HTR-8/SVneo (cell line): ENCODE results near the gene ECE2.
"Not testable (repeated sequence)": the region's sequence is repeated elsewhere in the genome, so short reads cannot be mapped to it uniquely, and the experiment has no call there.

ENCODE experiments used
- DNase-seq: peaks from one replicate; pipeline ENCODE4 v3.0.0; 2011; ENCODE audit warnings: low spot score, mixed read lengths; ENCODE audit not compliant: insufficient read length
- FAIRE-seq: peaks from 2 replicates; lab custom pipeline; 2011; peaks lifted over from hg19 to GRCh38; lab: Jason Lieb, UNC

The ECE2 gene

GRCh38 chr3:184261854-184262763 lies 13.7 kb upstream of the ECE2 start:
- FAIRE-seq = peak; percentile 66
- no peak for DNase-seq

DNA sequence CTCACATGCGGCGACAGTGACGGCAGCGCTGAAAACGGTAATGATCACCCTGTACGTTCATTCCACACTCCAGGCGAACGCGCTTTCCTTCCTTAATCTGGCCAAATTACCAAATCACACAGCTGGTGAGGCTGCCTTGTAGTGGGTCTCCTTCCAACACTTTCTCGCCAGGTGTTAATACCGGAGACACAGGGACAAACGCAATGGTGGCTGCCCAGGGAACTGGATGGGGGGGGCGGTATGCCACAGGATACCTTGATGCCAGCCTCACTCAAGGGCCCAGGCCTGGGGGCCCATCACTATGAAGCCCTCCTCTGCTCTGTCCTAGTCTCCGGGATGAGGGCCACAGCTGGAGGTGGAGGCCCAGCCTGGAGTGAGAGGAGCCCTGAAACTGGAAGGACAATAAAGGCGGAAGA lies 13.1 kb upstream of the ECE2 start:
- FAIRE-seq (no peak), DNase-seq (no peak)

GRCh38 chr3:184267249-184267648 lies 8.6 kb upstream of the ECE2 start:
- not testable (repeated sequence) for DNase-seq

GRCh38 chr3:184272269-184272668 lies 3.6 kb upstream of the ECE2 start:
- DNase-seq = no peak
- FAIRE-seq = no peak

More at GRCh38 chr3:184267249-184267648, 8.6 kb upstream of the ECE2 start:
- FAIRE-seq = not testable (repeated sequence)

- DNase-seq (no peak), FAIRE-seq (no peak)
Observed at GRCh38 chr3:184275381-184275701, 481 bp upstream of the ECE2 start.

DNA sequence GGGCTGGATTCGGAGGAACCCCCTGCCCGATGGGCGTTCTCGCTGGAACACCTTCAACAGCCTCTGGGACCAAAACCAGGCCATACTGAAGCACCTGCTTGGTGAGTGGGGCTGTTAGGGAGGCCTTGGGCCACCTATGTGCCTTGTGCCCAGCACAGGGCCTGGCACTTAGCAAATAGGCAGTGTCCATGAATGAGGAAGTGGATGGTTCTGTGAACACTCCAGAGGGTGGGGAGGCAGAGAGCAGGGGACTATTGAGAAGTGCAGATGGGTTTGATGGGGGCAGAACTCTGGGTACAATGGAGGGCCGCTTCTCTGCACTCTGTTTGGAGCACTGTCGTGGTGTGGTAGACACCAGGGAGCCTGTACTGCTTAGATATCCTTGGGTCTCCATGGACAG lies 1.5 kb downstream of the ECE2 start:
- no peak for FAIRE-seq
- no peak for DNase-seq

DNA sequence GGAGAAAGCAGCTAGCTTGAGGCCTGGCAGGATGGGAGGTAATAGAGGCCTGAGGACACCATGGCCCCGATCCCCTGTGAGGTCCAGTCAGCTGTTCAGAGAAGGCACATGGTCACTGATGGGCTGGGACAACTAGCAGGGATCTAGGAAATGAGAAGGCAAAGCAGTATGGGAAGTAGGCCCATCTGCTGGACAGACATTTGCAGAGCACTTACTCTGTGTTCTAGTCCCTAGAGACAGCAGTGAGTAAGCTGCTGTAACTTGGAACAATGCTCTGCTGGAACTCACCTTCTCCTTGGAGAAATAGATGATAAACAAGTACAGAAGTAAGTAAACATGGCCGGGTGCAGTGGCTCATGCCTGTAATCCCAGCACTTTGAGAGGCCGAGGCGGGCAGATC lies 7.1 kb downstream of the ECE2 start:
- DNase-seq = no peak
- FAIRE-seq = no peak

DNA sequence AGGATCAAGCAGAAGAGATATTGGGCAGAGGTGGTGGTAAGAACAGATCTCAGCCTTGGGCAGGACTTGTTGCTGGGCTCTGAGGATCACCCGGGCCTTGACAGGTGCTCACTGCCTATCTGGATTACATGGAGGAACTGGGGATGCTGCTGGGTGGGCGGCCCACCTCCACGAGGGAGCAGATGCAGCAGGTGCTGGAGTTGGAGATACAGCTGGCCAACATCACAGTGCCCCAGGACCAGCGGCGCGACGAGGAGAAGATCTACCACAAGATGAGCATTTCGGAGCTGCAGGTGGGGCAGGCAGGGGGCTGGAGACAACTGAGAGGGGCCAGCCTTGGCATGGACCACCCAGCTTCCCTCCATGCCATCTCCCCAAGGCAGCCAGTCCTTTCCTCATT lies 7.9 kb downstream of the ECE2 start:
- no peak for FAIRE-seq
- DNase-seq = no peak

DNA sequence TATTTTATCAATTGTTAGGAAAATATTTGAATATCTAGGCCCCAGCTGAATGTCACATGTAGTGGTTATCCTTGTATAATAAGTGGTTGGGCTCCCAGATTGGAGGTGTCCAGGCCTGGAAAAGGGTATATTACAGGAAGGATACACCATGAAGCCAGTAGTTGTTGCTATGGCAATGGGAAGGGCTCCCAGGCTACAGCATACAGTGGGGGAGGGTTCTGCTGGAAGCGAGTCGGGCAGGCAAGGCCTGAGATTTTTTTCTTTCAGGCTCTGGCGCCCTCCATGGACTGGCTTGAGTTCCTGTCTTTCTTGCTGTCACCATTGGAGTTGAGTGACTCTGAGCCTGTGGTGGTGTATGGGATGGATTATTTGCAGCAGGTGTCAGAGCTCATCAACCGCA lies 8.9 kb downstream of the ECE2 start:
- DNase-seq (peak; percentile 81), FAIRE-seq (no peak)

- DNase-seq (peak; percentile 78), FAIRE-seq (no peak)
Observed at GRCh38 chr3:184289426-184289938, 13.7 kb downstream of the ECE2 start.

DNA sequence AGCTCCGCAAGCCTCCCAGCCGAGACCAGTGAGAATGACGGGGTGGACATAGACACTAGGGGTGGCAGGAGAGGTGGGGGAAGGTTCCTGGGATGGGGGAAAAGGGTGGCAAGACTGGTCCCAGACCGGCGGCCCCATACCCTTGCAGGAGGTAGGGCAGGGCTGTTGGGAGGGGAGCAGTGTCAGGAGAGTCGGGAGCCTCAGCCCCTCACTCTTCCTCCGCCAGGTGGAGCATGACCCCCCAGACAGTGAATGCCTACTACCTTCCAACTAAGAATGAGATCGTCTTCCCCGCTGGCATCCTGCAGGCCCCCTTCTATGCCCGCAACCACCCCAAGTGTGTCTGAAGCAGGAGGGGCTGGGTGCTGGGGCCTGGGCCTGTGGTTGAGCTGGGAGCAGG lies 14.5 kb downstream of the ECE2 start:
- FAIRE-seq = no peak
- no peak for DNase-seq

DNA sequence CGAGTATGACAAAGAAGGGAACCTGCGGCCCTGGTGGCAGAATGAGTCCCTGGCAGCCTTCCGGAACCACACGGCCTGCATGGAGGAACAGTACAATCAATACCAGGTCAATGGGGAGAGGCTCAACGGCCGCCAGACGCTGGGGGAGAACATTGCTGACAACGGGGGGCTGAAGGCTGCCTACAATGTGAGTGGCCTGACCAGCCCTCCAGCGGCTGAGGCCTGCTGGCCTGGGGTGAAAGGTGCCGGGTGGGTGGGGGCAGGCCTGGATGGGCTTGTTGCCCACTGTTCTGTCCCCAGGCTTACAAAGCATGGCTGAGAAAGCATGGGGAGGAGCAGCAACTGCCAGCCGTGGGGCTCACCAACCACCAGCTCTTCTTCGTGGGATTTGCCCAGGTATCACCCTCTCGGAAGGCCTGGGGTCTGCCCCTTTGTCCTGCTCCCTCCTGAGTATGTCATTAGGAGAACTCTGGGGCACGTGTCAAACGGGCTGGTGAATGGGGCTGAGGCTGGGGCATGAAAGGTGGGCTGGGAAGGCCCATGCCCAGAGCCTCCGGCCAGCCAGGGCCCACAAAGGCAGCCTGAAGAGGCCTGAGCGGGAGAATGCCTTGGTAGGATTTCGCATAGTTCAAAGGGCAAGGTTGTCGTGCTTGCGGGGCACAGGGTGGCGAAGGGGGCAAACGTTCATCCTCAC lies 15.4 kb downstream of the ECE2 start:
- DNase-seq = no peak
- no peak for FAIRE-seq

DNA sequence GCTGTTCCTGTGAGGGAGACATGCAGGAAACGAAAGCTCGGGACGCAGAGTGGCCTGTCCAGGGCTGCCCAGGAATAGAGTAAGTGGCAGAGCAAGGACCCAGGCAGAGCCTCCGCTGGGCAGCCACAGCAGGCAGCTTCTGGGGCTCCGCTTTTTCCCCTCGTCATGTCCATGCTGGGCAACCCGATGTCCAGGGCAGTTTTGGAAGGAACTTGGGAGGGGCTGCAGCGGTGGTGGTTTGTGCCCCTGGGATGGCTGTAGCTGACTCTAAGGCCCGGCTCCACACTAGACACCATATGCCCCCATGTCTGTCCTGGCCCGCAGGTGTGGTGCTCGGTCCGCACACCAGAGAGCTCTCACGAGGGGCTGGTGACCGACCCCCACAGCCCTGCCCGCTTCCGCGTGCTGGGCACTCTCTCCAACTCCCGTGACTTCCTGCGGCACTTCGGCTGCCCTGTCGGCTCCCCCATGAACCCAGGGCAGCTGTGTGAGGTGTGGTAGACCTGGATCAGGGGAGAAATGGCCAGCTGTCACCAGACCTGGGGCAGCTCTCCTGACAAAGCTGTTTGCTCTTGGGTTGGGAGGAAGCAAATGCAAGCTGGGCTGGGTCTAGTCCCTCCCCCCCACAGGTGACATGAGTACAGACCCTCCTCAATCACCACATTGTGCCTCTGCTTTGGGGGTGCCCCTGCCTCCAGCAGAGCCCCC lies 16.1 kb downstream of the ECE2 start:
- FAIRE-seq = no peak
- DNase-seq = no peak

DNA sequence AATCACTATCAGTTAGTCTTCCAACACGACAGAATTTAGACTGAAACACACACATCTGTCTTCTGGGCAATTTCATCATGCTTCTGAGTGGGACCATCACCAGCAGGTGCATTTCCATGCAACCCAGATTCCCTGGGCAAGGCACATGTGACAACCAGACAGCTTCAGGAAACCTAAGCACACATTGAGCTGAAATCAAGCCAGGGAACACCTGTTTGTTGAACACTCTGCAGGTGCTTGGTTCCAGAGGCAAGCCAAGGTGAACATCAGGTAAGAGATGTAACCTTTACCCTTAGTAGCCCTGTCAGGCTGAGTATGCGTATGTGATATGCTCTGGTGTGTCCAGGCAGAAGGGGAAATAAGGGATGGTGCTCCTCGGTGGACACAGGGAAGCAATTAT lies 19.9 kb downstream of the ECE2 start:
- no peak for FAIRE-seq
- no peak for DNase-seq

DNA sequence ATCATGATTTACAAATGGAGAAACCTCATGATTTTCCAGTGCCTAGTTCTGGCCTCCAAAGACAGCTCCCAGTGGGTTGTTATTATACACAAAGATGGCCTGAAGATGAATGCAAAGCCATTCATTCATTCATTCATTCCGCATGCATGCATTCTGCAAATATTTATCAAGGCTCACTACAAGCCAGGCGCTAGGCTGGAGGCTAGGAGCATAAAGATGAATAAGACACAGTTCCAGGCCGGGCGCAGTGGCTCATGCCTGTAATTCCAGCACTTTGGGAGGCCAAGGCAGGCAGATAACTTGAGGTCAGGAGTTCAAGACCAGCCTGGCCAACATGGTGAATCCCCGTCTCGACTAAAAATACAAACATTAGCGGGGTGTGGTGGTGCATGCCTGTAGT lies 20.8 kb downstream of the ECE2 start:
- no peak for DNase-seq
- no peak for FAIRE-seq

- peak; percentile 97 for DNase-seq
- no peak for FAIRE-seq
Observed at GRCh38 chr3:184298759-184299487, 23.1 kb downstream of the ECE2 start, which contains the start of gene PSMD2. TSS of gene PSMD2 (plus strand) at chr3:184299241. CDS start at chr3:184299267, 26 bp downstream.

GRCh38 chr3:184299488-184300377 lies 23.9 kb downstream of the ECE2 start:
- FAIRE-seq (no peak), DNase-seq (no peak)

DNA sequence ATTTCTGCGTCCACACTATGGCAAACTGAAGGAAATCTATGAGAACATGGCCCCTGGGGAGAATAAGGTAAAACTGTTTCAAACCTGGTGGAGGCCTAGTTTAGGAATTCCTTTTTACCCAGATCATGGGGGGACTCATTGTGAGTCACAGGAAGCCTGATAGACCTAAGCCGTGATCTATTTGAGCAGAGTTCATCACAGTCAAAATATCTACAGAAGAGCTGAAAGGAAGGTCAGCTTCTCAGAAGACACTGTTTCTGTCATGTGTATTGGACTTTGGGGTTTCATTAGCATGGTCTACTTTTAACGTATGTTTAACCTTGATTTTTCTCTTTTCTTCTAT lies 24.5 kb downstream of the ECE2 start:
- DNase-seq (no peak), FAIRE-seq (no peak)

DNA sequence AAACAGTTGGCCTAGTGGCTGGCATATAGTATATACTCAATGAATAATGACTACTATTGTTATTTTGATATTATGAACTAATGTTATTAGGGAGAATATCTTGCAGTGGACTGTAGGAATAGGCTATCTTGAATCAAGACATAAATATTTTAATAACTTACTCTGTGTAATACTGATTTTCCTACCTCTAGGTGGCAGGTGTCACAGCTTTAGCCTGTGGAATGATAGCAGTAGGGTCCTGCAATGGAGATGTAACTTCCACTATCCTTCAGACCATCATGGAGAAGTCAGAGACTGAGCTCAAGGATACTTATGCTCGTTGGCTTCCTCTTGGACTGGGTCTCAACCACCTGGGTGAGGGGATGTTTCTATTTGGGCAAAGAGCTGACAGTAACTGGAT lies 29.8 kb downstream of the ECE2 start:
- DNase-seq (no peak), FAIRE-seq (no peak)
